ENCODE results near the gene GALNT10.

GALNT10 gene

GRCh38 chr5:154269414-154269813 is 78.9 kb downstream of the GALNT10 start:
- no peak for DNase-seq

GRCh38 chr5:154271466-154271865 is 80.9 kb downstream of the GALNT10 start:
- no peak for DNase-seq

- no peak for DNase-seq
Measured at GRCh38 chr5:154271936-154272514, 81.5 kb downstream of the GALNT10 start.

DNA sequence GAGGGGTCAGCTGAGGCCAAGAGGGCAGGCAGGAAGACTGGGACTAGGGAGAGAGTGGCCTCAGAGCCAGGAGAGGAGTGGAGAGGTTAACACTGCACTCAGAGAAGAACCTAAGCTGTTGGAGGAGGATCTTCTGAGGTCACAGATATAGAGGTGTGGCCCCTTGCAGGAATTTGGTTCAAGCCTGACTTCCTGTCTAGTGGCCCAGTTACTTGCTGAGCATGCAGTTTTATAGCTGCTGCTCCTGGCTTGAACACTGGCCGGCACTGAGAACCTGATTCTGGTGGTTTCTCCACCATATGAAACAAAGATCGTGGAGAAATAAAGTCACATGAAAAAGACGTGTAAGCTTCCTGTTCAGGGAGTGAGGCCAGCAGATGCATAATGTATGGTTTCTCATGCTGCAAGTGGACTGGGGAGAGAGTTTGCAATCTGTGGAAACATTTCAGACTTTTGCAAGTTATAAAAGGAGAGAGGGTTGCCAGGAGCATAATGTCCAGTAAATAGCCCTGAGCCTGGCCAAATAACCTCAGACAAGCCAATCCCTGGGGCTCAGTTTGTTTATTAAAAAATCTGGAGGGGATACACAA is 82.6 kb downstream of the GALNT10 start:
- no peak for DNase-seq

- no peak for DNase-seq
Measured at GRCh38 chr5:154273963-154274827, 83.7 kb downstream of the GALNT10 start.

- DNase-seq, result no peak
Measured at GRCh38 chr5:154274828-154275185, 84.3 kb downstream of the GALNT10 start.

GRCh38 chr5:154275566-154275965 is 85.0 kb downstream of the GALNT10 start:
- no peak for DNase-seq

GRCh38 chr5:154276261-154276972 is 85.9 kb downstream of the GALNT10 start:
- DNase-seq, result no peak

DNA sequence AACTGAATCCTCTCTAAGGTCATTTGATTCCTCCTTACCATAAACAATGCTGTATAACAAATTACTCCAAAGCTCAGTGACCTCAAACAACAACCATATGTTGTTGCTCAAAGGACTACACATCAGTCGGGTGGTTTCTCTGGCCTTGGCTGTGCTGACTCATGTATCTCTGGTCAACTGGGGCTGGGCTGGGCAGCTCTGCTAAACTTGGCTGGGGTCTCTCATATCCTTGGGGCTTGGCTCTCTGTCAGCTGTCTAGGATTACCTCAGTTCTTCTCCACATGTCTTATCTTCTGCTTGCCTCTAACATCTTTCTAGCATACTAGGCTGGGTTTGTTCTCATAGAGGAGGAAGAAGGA is 86.4 kb downstream of the GALNT10 start:
- DNase-seq, result no peak

GRCh38 chr5:154277499-154277898 is 87.0 kb downstream of the GALNT10 start:
- DNase-seq, result no peak

DNA sequence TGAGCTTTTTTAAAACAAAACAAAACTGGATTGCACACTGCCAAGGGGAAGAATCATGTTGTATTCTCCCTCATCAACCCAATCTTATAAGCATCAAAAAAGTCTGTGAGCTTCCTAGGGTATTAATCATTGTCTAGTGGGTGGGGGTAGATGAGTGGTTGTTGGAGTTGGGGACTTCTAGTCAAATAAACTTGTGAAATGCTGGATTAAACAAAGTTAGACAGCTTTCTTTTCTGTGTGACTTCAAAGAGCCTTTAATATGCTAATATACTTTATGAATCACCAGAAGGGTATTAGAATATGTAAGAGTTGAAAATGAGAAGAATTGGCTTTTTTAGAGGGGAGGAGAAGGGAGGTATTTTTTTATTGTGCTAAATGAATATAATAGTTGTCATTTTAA is 87.7 kb downstream of the GALNT10 start:
- DNase-seq, result no peak

DNA sequence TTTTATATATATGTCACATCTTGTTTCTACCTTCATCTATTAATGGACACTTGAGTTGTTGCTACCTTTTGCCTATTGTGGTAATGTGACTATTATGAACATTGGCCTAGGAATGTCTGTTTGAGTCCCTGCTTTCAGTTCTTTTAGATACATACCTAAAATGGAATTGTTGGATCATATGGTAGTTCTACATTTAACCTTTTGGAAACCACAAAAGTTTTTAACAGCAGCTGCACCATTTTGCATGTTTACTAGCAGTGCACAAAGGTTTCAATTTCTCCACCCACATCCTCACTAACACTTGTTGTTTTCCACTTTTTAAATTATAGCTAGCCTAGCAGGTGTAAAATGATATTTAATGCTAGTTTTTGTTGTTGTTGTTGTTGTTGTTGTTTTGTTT is 88.4 kb downstream of the GALNT10 start:
- no peak for DNase-seq

DNA sequence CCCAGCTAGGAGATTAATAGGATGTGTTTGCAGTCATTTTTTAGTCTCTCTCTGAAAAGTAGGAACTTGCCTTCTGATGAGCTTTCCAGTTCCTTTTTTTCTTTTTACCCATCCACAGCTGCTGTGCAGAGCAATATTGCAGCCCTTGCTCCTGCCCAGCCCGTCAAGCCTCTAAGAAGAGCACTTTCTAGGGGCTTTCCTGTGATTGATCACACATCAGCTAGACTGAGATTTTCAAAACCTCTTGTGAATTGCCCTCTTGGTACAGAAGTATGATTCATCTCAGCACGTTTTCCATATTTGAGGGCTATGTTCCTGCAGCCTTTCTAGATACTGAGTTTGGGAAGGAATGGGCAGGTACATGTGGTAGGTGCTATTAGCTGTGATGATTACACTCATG is 93.9 kb downstream of the GALNT10 start:
- DNase-seq, result no peak

DNA sequence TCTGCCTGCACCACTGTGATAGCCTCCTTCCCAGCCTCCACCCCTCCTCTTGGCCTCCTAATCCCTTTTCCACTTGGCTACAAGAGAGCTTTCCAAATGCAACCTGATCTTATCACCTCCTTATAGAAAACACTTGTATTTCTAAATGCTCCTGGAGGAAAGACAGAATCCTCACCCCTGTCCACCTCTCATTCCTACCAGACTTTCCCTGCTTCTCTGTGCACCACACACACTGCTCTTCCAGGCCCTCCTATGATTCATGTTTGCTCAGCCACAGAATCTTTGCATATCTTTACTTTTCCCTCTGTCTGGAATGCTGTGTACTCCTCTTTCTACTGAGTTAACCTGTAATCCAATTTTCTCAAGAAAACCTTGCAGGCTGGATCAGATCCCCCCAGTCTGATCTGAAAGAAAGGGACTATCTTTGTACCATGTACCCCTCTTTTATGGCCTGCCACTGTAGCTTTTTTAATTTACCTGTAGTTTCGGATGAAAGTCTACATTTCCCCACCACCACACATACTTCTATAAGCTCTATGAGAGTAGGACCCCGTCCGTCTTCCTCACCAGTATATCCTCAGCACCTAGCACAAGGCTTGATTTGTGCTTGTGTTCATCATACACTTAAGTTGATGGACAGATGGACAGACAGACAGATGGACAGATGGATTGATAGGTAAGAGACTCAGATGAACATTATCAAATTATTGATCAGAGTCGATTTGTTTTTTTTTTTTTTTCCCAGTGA is 95.3 kb downstream of the GALNT10 start:
- DNase-seq, result no peak

- DNase-seq, result no peak
Measured at GRCh38 chr5:154286557-154286956, 96.0 kb downstream of the GALNT10 start.

- DNase-seq, result no peak
Measured at GRCh38 chr5:154287136-154287535, 96.6 kb downstream of the GALNT10 start.

DNA sequence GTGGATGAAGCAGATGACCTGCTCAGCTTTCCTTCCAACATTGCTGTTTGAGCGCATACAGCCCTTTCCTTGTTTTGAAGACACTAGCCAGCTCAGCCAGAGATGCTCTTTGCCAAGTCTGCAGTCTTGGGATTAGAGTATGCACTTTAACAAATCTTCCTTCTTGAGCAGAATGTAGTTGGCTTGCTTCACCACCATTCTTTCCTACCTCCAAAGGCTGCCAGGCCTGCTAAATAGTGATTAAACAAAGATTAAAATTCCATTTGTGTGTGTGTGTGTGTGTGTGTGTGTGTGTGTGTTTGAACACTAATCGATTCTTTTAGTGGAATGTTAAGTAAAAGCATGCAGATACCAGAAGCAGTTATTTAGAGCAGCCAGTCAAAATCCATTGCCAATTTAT is 97.6 kb downstream of the GALNT10 start:
- no peak for DNase-seq

- no peak for DNase-seq
Measured at GRCh38 chr5:154291917-154292316, 101.4 kb downstream of the GALNT10 start.

- DNase-seq, result no peak
Measured at GRCh38 chr5:154293219-154293618, 102.7 kb downstream of the GALNT10 start.

DNA sequence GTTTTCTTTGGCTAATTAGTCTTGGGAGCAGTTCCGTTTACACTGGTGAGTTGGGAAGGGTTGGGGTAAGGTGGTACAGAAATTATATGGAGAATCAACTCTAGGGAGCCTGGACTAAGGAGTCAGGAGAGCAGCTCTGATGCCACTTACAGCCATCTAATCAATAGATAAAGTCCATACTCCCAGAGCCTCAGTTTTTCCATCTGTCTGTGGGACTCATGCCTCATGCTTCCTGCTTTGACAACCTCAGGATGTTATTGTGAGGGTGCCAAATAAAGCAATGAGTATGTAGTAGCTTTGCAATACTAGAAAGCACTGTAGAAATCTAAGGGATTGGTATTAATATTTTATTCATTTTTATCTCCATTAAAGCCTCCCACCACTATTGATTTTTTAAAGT is 105.0 kb downstream of the GALNT10 start:
- no peak for DNase-seq

DNA sequence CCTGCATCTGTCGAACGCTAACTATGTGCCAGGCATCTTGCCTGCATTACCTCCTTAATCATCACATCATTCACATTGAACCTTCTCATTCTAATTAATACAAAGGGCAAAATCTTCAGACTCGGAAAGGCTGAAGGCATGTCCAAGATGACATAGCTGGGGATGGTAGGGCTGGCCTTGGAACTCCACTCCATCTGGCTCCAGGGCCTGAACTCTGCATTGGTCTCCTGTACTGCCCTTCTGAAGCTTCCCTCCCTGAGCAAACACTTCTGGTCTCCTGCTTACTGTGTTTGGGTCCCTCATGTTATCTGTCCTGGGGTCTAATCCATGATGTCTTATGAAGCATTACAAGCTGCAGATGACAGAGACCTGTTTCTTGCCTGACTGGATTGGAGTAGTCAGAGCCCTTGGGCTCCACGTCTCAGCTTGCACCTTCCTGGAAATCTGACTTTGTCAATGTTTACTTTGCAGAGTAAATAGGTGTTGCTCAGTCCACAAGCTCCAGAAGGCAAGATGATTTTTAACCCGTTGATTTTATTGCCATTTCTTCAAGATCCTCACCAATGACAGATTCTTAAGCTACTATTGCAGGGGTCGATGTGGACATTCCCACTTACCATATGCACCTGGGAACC is 106.1 kb downstream of the GALNT10 start:
- no peak for DNase-seq

- no peak for DNase-seq
Measured at GRCh38 chr5:154298065-154298464, 107.5 kb downstream of the GALNT10 start.

Measured in stimulated activated CD4-positive, alpha-beta T cell treated with anti-CD3 and anti-CD28 coated beads, Interleukin-2, amount 100 ng/mL, for 48 hours (primary cell).